IPS-15b (cell line): ENCODE measurements around the gene MSI2.

Experiments
- H3K27me3 ChIP-seq: one replicate; pipeline ENCODE4 v1.6.1; 2013; ENCODE audit warnings: low read length; ENCODE audit not compliant: control insufficient read depth, insufficient read depth
- H3K36me3 ChIP-seq: one replicate; pipeline ENCODE4 v1.6.1; 2013; ENCODE audit warnings: low read length; ENCODE audit not compliant: control insufficient read depth, insufficient read depth
- H3K4me1 ChIP-seq: one replicate; pipeline ENCODE4 v1.6.1; 2013; ENCODE audit warnings: mild to moderate bottlenecking, low read length; ENCODE audit not compliant: control insufficient read depth, insufficient read depth
- H3K4me3 ChIP-seq: one replicate; pipeline ENCODE4 v1.5.1; 2013; ENCODE audit warnings: low read depth, low read length
- H3K9ac ChIP-seq: one replicate; pipeline ENCODE4 v1.6.1; 2013; ENCODE audit warnings: low read depth, mild to moderate bottlenecking, low read length
- H3K9me3 ChIP-seq: one replicate; pipeline ENCODE4 v1.6.1; 2013; ENCODE audit warnings: mild to moderate bottlenecking, low read length; ENCODE audit not compliant: control insufficient read depth, insufficient read depth

The MSI2 gene

DNA sequence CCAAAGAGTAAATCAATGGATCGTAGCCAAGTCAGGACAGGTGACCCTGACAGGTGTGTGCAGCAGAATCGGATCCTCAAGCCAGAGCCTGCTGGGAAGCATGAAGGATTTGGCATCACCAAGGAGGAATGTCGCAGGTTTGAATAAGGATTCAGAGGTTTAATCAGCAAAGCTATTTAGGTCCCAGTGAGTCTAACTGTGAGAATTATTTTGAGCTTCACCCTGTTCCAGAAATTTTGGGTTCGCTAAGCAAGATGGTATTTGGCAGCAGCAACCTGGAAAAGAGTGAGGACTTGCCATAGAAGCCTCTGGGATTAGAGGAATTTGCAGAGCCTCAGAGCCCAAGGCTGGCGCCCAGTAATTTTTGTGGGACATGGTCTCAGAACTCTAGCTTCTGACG is 315.7 kb downstream of the MSI2 start:
- H3K4me3 ChIP-seq = no peak overlapping the region
- no peaks in the 10 kb centered on the region for H3K36me3 ChIP-seq
- H3K9ac ChIP-seq = no peak overlapping the region
- no peaks in the 10 kb centered on the region for H3K9me3 ChIP-seq
- H3K27me3 ChIP-seq = no peaks in the 10 kb centered on the region
- H3K4me1 ChIP-seq = no peaks in the 10 kb centered on the region

DNA sequence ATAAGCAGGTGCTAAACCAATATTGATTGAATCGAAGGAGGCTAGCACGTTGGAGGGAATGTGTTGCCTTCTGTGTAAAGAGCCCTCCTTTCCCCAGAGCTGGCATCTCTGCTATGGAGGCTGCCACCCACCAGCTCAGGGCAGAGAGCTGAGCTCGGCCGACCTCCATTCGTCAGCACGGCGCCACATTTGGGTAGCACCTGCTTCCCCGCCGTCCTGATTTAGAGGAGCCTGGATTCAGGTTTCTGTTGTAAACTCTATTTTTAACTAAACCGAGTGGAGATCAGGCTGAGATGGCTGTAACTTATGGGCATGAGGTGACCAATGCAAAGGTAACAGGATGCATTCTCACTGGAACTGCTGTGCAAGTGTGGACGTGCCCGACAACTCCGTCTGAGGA is 316.3 kb downstream of the MSI2 start:
- Histone ChIP-seq H3K9me3 (no peaks in the 10 kb centered on the region), H3K4me3 (no peak overlapping the region), H3K27me3 (no peaks in the 10 kb centered on the region), H3K9ac (no peak overlapping the region), H3K4me1 (no peaks in the 10 kb centered on the region), H3K36me3 (no peaks in the 10 kb centered on the region)

DNA sequence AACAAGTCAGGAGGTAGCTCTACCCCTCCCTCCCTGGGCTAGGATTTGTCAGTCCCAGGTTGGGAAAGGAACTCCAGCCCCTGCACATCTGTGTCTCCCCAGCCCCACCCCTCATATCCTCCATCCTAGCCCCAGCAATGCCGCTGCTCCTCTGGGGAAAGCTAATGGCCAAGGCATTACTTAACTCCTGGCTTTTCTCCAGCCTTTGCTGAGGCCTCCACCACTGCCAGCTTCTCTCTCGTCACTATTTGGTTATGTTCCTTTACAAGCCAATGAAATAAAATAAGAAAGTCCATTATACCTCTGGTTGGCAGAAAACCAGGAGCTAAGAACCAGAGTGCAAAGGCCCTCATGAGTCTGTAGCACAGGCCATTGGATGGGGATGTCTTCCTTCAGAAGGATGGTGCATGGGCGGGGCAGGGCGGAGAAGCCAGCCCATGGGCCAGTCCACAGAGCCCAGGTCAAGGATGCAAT is 317.8 kb downstream of the MSI2 start:
- H3K9me3 ChIP-seq = no peaks in the 10 kb centered on the region
- no peaks in the 10 kb centered on the region for H3K27me3 ChIP-seq
- H3K4me3 ChIP-seq = no peak overlapping the region
- peaks cover 3% of the 10 kb centered on the region for H3K4me1 ChIP-seq
- H3K9ac ChIP-seq = no peak overlapping the region
- no peaks in the 10 kb centered on the region for H3K36me3 ChIP-seq

DNA sequence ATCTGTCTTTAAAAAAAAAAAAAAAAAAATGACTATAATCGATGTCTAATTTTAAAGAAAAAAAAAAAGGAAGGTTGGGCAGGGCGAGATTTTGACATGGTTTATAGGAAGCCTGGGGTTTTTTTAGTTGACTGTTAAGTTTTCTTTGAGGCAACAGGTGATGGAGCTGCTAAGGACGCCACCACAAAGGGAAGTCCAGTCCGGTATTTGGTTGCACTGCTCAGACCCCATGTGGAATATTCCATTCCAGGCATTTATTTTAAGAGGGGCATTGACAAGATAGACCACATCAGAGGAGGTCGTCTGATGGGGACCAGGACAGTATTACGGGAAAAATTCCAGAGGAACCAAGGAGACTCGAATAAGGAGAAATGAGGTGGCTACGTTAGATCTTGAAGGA is 320.4 kb downstream of the MSI2 start:
- Histone ChIP-seq H3K4me3 (no peak overlapping the region), H3K36me3 (no peaks in the 10 kb centered on the region), H3K9me3 (no peaks in the 10 kb centered on the region), H3K4me1 (peaks cover 3% of the 10 kb centered on the region), H3K27me3 (no peaks in the 10 kb centered on the region), H3K9ac (no peak overlapping the region)

DNA sequence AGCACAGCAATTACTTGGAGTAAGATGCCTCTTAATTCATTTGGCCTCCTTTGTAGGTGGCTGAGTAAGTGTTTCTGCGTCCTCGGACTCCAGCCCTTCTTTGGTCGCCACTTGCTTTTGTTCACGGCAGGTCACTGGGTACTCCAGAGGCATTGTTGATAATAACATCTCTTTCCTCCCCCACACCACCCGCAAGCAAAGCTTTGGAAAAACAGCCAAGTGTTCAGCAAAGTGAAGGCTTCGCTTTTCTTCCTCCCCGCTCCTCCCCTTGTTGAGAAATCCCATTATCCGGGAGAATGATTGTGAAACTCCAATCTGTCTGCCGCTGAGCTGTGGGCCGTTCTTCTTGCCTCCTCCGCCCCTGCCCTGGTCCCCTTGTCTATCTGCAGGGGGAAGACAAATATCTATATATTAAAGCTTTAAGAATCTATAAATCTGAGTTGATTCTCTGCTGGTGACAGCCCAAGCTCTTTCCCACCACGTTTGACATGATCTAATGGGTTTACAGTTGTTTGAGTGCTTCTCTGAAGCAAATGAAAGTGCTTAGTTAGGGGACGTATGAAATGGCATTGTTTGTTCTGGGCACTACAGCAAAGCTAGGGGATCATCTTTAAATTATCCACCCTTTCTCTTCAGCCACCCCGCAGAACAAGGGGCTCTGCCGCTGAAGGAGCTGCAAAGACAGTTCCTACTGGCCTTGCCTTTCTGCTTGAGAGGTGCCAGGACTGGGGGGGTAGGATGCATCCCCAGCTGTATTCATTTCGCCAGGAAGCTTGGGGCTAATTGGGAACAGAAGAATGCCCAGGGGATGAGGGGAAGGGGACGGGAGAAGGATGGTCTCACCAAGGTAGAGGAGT is 321.7 kb downstream of the MSI2 start:
- H3K36me3 ChIP-seq = no peaks in the 10 kb centered on the region
- no peaks in the 10 kb centered on the region for H3K27me3 ChIP-seq

DNA sequence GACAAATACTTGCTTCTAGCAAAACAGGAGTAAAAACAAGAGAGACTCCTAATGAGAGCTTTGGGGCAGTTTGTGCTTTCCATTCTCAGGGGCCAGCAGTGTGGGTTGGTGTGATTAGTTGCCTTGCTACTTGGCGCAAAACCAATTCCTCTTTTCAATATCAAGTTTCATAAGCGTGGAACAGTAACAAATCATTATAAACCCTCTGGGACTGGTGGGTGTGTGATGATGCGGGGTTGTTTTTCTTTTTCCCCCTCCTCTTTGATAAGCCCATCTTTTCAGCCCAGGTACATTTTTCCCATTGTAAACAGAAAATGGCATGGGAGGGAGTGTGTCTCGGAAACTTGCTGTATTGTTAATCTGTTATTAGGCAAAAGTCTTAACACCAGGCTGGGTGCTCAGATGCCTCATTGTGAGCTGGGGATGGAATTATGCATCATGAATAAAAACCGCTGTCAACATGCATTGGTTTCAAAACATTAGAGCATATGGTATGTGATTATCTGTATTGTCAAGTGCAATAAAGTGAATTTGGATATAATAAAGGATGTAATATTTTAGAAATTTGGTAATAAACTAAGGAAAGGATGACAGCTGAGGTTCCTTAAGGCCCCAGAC is 322.4 kb downstream of the MSI2 start:
- Histone ChIP-seq H3K9ac (no peak overlapping the region), H3K27me3 (no peaks in the 10 kb centered on the region), H3K4me1 (peaks cover 3% of the 10 kb centered on the region)

More for the DNA sequence above, 321.7 kb downstream of the MSI2 start:
- H3K4me1 ChIP-seq = peaks cover 3% of the 10 kb centered on the region
- no peaks in the 10 kb centered on the region for H3K9me3 ChIP-seq
- H3K4me3 ChIP-seq = no peak overlapping the region
- no peak overlapping the region for H3K9ac ChIP-seq

DNA sequence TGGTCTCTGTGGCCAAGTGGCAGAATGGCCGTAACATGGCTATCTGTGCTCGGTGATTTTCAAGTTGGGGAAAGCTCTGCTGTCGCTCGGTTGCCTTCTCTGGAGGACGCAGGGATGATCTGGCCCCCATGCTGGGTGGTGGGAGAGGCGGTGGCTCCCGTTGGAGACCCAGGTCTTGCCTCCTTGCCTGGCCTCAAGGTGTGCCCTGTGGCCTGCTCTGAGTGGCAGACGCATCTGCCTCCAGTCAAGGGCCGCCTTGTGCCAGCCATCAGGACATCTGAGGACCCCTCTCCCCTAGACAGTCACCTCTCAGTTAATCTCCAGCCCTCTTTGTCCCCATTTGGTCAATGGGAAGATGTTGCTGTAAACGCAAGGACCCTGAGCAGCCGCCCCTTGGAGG is 322.9 kb downstream of the MSI2 start:
- H3K4me1 ChIP-seq = peaks cover 3% of the 10 kb centered on the region
- no peaks in the 10 kb centered on the region for H3K36me3 ChIP-seq
- no peak overlapping the region for H3K4me3 ChIP-seq

More for the DNA sequence above, 322.4 kb downstream of the MSI2 start:
- H3K36me3 ChIP-seq = no peaks in the 10 kb centered on the region
- no peak overlapping the region for H3K4me3 ChIP-seq
- no peaks in the 10 kb centered on the region for H3K9me3 ChIP-seq

DNA sequence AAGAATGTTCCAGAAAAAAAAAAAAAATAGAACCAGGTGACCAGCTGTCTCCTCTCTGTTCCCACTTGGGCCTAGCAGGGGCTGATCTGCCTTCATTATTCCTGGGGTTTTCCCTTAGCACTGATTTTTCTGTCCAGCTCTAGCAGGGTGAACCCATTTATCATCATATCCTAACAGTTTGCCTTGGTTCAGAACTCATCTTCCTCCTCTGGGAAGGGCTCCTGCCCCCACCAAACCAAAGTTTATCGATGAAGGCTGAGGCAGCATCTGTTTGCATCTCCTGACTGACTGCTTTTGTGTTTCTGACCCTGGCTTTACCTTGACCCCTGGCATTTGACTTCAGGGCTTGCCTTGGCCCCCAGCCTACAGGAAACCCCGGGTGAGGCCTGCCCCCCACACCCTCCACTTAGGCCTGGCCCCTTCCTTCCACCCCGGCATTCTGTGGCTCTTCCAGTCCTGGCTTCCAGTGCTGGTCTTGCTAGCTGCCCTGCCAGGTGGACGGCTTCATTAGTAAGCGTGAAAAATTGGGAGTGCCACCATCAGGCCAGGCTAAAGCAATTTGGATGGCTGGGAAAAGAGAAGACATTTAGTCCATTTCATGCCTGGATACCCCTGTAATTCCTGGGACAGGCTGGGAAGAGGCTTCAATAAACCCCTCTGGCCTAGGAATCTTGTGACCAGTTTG is 323.9 kb downstream of the MSI2 start:
- H3K4me3 ChIP-seq = no peak overlapping the region
- H3K27me3 ChIP-seq = no peaks in the 10 kb centered on the region
- no peaks in the 10 kb centered on the region for H3K9me3 ChIP-seq
- no peaks in the 10 kb centered on the region for H3K36me3 ChIP-seq
- H3K4me1 ChIP-seq = peaks cover 3% of the 10 kb centered on the region
- no peak overlapping the region for H3K9ac ChIP-seq

More for the DNA sequence above, 322.9 kb downstream of the MSI2 start:
- H3K9me3 ChIP-seq = no peaks in the 10 kb centered on the region
- no peaks in the 10 kb centered on the region for H3K27me3 ChIP-seq
- no peak overlapping the region for H3K9ac ChIP-seq

DNA sequence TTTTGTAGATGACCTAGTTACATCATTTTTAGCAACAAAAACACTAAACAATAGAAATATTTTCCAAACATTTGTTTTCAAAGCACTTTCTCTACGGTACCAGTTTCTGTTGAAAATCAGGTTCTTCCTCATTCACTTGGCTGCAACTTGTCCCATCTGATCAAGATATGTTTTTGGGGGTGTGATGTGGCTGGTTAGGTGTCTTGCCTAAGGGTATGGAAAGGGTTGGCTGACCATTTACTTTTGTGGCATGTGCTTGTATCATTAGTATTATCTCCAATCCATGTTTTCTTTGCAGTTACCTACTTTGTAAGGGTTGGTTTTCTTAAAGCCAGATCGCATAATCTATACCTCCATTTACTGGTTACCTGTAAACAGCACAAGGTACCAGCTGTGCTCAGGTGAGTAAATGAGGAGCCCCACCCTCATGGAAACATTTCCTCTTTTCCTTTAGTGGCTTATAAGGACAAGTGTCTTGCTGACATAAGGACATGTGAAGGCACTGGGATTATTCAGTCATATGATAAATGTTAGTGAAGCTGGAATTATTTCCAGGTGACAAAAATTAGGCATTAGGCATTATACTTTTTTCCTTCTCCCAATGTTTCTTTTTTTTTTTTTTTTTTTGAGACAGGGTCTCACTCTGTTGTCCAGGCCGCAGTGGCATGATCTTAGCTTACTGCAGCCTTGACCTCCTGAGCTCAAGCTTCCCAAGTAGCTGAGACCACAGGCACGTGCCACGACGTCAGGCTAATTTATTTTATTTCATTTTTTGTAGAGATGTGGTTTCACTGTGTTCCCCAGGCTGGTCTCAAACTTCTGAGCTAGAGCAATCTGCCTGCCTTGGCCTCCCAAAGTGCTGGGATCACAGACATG is 326.8 kb downstream of the MSI2 start:
- peaks cover 2% of the 10 kb centered on the region for H3K4me1 ChIP-seq
- no peaks in the 10 kb centered on the region for H3K9me3 ChIP-seq
- H3K36me3 ChIP-seq = no peaks in the 10 kb centered on the region
- H3K4me3 ChIP-seq = no peak overlapping the region
- no peaks in the 10 kb centered on the region for H3K27me3 ChIP-seq
- H3K9ac ChIP-seq = no peak overlapping the region

DNA sequence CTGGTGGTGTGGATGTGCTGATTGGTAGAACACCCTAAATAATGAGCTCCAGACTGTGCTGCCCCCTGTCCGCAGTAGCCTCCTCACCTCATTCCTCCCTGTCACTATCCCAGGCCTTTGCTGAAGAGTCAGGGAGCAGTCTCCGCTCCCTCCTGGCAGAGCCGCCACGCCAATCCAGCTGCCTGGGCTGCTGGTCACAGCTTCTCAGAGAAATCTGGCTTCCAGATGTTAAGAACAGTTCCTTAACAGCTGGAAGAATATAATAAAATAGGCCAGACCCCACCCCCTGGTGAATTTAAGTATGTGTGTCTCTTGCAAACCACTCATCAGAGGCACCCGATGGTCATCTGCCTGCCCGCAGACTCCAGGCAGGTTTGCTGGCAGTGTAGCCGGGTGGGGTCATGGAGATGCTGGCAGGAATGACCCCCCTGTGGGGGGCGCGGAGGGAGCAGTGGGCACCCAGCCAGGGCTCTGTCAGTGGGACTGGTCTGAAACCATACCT is 327.8 kb downstream of the MSI2 start:
- Histone ChIP-seq H3K4me1 (no peaks in the 10 kb centered on the region), H3K9me3 (no peaks in the 10 kb centered on the region), H3K36me3 (no peaks in the 10 kb centered on the region), H3K4me3 (no peak overlapping the region), H3K9ac (no peak overlapping the region), H3K27me3 (no peaks in the 10 kb centered on the region)
